OCI-LY3 (cell line): ENCODE measurements around the gene TNFRSF6B.

Source experiments
- EZH2phosphoT487 ChIP-seq: fragments of 200-600 bp; shearing (Covaris generic); IDR thresholded peaks from 2 replicates; pipeline ENCODE4 v1.6.1; 2018; ENCODE audit warnings: antibody characterized with exemption, mixed run types, low read depth
- TF ChIP-seq, protein P1 (sequence below): fragments of 200-600, 300-600 bp; sonication (generic); IDR thresholded peaks from 2 replicates; pipeline ENCODE4 v1.5.1; 2014; ENCODE audit warnings: antibody characterized with exemption, low read length, low read depth

DNA sequence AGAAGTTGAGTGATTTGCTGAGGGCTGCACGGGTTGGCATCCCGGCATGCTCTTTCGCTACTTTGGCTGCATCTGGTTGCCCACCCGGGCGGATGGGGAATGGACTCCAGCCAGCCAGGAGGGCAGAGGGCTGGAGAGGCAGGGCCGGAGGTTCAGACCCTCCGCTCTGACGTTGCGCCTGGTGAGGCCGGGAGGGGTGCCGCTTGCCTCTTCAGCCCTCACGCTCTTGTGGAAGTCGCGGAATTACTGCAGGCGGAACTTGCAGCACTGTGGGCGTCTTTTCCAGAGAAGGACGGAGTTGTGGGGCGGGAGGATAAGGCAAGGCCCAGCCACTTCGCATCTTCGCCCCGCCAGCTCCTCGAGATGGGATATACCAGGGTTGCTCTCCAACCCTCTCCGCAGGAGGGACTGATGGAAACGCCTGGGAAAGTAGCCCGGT is 37.7 kb upstream of the TNFRSF6B start:
- TF ChIP-seq, protein P1, sequence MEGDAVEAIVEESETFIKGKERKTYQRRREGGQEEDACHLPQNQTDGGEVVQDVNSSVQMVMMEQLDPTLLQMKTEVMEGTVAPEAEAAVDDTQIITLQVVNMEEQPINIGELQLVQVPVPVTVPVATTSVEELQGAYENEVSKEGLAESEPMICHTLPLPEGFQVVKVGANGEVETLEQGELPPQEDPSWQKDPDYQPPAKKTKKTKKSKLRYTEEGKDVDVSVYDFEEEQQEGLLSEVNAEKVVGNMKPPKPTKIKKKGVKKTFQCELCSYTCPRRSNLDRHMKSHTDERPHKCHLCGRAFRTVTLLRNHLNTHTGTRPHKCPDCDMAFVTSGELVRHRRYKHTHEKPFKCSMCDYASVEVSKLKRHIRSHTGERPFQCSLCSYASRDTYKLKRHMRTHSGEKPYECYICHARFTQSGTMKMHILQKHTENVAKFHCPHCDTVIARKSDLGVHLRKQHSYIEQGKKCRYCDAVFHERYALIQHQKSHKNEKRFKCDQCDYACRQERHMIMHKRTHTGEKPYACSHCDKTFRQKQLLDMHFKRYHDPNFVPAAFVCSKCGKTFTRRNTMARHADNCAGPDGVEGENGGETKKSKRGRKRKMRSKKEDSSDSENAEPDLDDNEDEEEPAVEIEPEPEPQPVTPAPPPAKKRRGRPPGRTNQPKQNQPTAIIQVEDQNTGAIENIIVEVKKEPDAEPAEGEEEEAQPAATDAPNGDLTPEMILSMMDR = no peak
- TF ChIP-seq EZH2phosphoT487 = no peak
